ENCODE measurements around the gene SUPT6H. TPM values are rescaled to one million over a fixed set of nuclear protein-coding genes. Genes with fewer than 3 reads are reported as not detected.

Gene SUPT6H
- total RNA-seq, 2 experiments from 2014 or later: 77.0 to 77.9 TPM

- H3K9me3 Mint-ChIP-seq: no peaks in the 10 kb centered on the region
- no peaks in the 10 kb centered on the region for H3K27me3 Mint-ChIP-seq
- no peak for DNase-seq
- H3K27ac Mint-ChIP-seq: no peak overlapping the region
- H3K4me3 Mint-ChIP-seq: no peak overlapping the region
- H3K4me1 Mint-ChIP-seq: no peaks in the 10 kb centered on the region
- peaks cover 27% of the 10 kb centered on the region for H3K36me3 Mint-ChIP-seq
These were observed 40.7 kb downstream of the SUPT6H start for GRCh38 chr17:28702752-28703150.

- no peaks in the 10 kb centered on the region for H3K27me3 Mint-ChIP-seq
- H3K4me1 Mint-ChIP-seq: no peaks in the 10 kb centered on the region
- no peak for DNase-seq
- H3K9me3 Mint-ChIP-seq: no peaks in the 10 kb centered on the region
- H3K4me3 Mint-ChIP-seq: no peak overlapping the region
- H3K27ac Mint-ChIP-seq: no peak overlapping the region
- H3K36me3 Mint-ChIP-seq: peaks cover 23% of the 10 kb centered on the region
These were observed 41.7 kb downstream of the SUPT6H start for GRCh38 chr17:28703552-28704218.

GRCh38 chr17:28704219-28704858 lies 42.3 kb downstream of the SUPT6H start:
- no peak for DNase-seq

GRCh38 chr17:28705074-28705659 lies 43.2 kb downstream of the SUPT6H start:
- Mint-ChIP-seq H3K36me3 (peaks cover 17% of the 10 kb centered on the region), H3K4me3 (no peak overlapping the region), H3K9me3 (no peaks in the 10 kb centered on the region), H3K27ac (no peak overlapping the region), H3K27me3 (no peaks in the 10 kb centered on the region), H3K4me1 (peaks cover 2% of the 10 kb centered on the region)
- DNase-seq: no peak

More at GRCh38 chr17:28704219-28704858, 42.3 kb downstream of the SUPT6H start:
- no peak overlapping the region for H3K27ac Mint-ChIP-seq
- H3K4me3 Mint-ChIP-seq: no peak overlapping the region
- H3K4me1 Mint-ChIP-seq: no peaks in the 10 kb centered on the region
- peaks cover 22% of the 10 kb centered on the region for H3K36me3 Mint-ChIP-seq
- H3K9me3 Mint-ChIP-seq: no peaks in the 10 kb centered on the region
- H3K27me3 Mint-ChIP-seq: no peaks in the 10 kb centered on the region

- H3K36me3 Mint-ChIP-seq: peaks cover 16% of the 10 kb centered on the region
- DNase-seq: no peak
- no peak overlapping the region for H3K27ac Mint-ChIP-seq
- no peaks in the 10 kb centered on the region for H3K9me3 Mint-ChIP-seq
- no peak overlapping the region for H3K4me3 Mint-ChIP-seq
- H3K4me1 Mint-ChIP-seq: peaks cover 6% of the 10 kb centered on the region
- no peaks in the 10 kb centered on the region for H3K27me3 Mint-ChIP-seq
These were observed 43.8 kb downstream of the SUPT6H start for GRCh38 chr17:28705728-28706334.

- Mint-ChIP-seq H3K4me3 (no peak overlapping the region), H3K9me3 (no peaks in the 10 kb centered on the region), H3K4me1 (peaks cover 11% of the 10 kb centered on the region), H3K36me3 (peaks cover 10% of the 10 kb centered on the region), H3K27ac (peak overlapping the region; percentile 39), H3K27me3 (no peaks in the 10 kb centered on the region)
- DNase-seq: no peak
These were observed 44.7 kb downstream of the SUPT6H start for GRCh38 chr17:28706471-28707338.

GRCh38 chr17:28707339-28707720 lies 45.3 kb downstream of the SUPT6H start:
- Mint-ChIP-seq H3K36me3 (peaks cover 7% of the 10 kb centered on the region), H3K4me1 (peaks cover 13% of the 10 kb centered on the region), H3K4me3 (no peak overlapping the region), H3K27ac (peak overlapping the region; percentile 39), H3K27me3 (no peaks in the 10 kb centered on the region), H3K9me3 (no peaks in the 10 kb centered on the region)
- no peak for DNase-seq

GRCh38 chr17:28710861-28711722 lies 49.1 kb downstream of the SUPT6H start:
- H3K4me1 Mint-ChIP-seq: peaks cover 16% of the 10 kb centered on the region
- H3K27ac Mint-ChIP-seq: peak overlapping the region; percentile 94

GRCh38 chr17:28711723-28712031 lies 49.7 kb downstream of the SUPT6H start, which contains the start of gene PROCA1:
PROCA1 (minus strand) TSS chr17:28711888; CDS start chr17:28711660, 228 bp downstream.
- DNase-seq: no peak
- peak within 1 kb of the TSS; percentile 88 for H3K4me3 Mint-ChIP-seq
- H3K36me3 Mint-ChIP-seq: no peaks in the 10 kb centered on the region
- H3K27ac Mint-ChIP-seq: peak within 1 kb of the TSS; percentile 94
- H3K9me3 Mint-ChIP-seq: no peaks in the 10 kb centered on the region
- peaks cover 27% of the 10 kb centered on the region for H3K27me3 Mint-ChIP-seq
- peaks cover 16% of the 10 kb centered on the region for H3K4me1 Mint-ChIP-seq

More at GRCh38 chr17:28710861-28711722, 49.1 kb downstream of the SUPT6H start:
- H3K4me3 Mint-ChIP-seq: peak overlapping the region; percentile 88
- H3K36me3 Mint-ChIP-seq: no peaks in the 10 kb centered on the region
- DNase-seq: peak; percentile 95
- H3K9me3 Mint-ChIP-seq: no peaks in the 10 kb centered on the region
- H3K27me3 Mint-ChIP-seq: peaks cover 21% of the 10 kb centered on the region

GRCh38 chr17:28712032-28712704 lies 50.2 kb downstream of the SUPT6H start:
- Mint-ChIP-seq H3K27ac (peak overlapping the region; percentile 94), H3K4me1 (peaks cover 16% of the 10 kb centered on the region), H3K36me3 (no peaks in the 10 kb centered on the region), H3K9me3 (no peaks in the 10 kb centered on the region), H3K27me3 (peaks cover 28% of the 10 kb centered on the region), H3K4me3 (peak overlapping the region; percentile 88)
- peak; percentile 80 for DNase-seq

GRCh38 chr17:28712705-28713415 lies 50.9 kb downstream of the SUPT6H start:
- H3K27me3 Mint-ChIP-seq: peaks cover 29% of the 10 kb centered on the region
- no peaks in the 10 kb centered on the region for H3K9me3 Mint-ChIP-seq
- DNase-seq: no peak
- no peaks in the 10 kb centered on the region for H3K36me3 Mint-ChIP-seq
- peak overlapping the region; percentile 88 for H3K4me3 Mint-ChIP-seq
- H3K4me1 Mint-ChIP-seq: peaks cover 17% of the 10 kb centered on the region
- H3K27ac Mint-ChIP-seq: peak overlapping the region; percentile 94

- no peaks in the 10 kb centered on the region for H3K36me3 Mint-ChIP-seq
- no peak for DNase-seq
- H3K9me3 Mint-ChIP-seq: no peaks in the 10 kb centered on the region
- peaks cover 28% of the 10 kb centered on the region for H3K4me1 Mint-ChIP-seq
- no peak overlapping the region for H3K4me3 Mint-ChIP-seq
- peaks cover 36% of the 10 kb centered on the region for H3K27me3 Mint-ChIP-seq
- H3K27ac Mint-ChIP-seq: no peak overlapping the region
These were observed 52.3 kb downstream of the SUPT6H start for GRCh38 chr17:28714281-28714680.

GRCh38 chr17:28715217-28715616 lies 53.2 kb downstream of the SUPT6H start:
- Mint-ChIP-seq H3K9me3 (no peaks in the 10 kb centered on the region), H3K27ac (no peak overlapping the region), H3K4me1 (peaks cover 28% of the 10 kb centered on the region), H3K27me3 (peaks cover 39% of the 10 kb centered on the region), H3K36me3 (peaks cover 5% of the 10 kb centered on the region), H3K4me3 (no peak overlapping the region)
- no peak for DNase-seq

Measured in activated naive CD8-positive, alpha-beta T cell treated with anti-CD3 and anti-CD28 coated beads for 36 hours (primary cell).